ENCODE data around the gene GPR39. TPM values are rescaled to one million over a fixed set of nuclear protein-coding genes. Genes with fewer than 3 reads are reported as not detected.

Gene GPR39
- total RNA-seq, 3 donors from 2014 or later (not counting 1 experiment from before 2014, with no cell fraction given) = not detected

GRCh38 chr2:132400169-132400900 lies 16.3 kb upstream of the GPR39 start:
- no peak for DNase-seq
- ATAC-seq = no peak
- Histone ChIP-seq H3K4me1 (ENCODE audit: control insufficient read depth, insufficient read depth, low read length) (no peaks in the 10 kb centered on the region), H3K9me3 (ENCODE audit: control insufficient read depth, insufficient read depth, low read length) (no peaks in the 10 kb centered on the region), H3K27me3 (ENCODE audit: control insufficient read depth, insufficient read depth, low read length) (no peaks in the 10 kb centered on the region), H3K27ac (ENCODE audit: low read length) (no peak overlapping the region), H3K4me3 (ENCODE audit: low read length) (no peak overlapping the region), H3K36me3 (ENCODE audit: control insufficient read depth, insufficient read depth, low read length) (no peaks in the 10 kb centered on the region)
- no peak for TF ChIP-seq CTCF (IDR thresholded peaks at IDR 0.05)
- intact Hi-C loops (cut with micrococcal nuclease) = no loop called here
- Mint-ChIP-seq H3K4me3 (no peak overlapping the region), H3K36me3 (no peaks in the 10 kb centered on the region), H3K27ac (no peak overlapping the region), H3K4me1 (no peaks in the 10 kb centered on the region), H3K27me3 (ENCODE audit: low read depth in 2 of 2) (no peaks in the 10 kb centered on the region), H3K9me3 (peaks cover 7% of the 10 kb centered on the region in 2 donors)
- 46% methylated on average over 2 of the region's 2 CpGs for WGBS (ENCODE audit: insufficient coverage)

- no peak overlapping the region for H3K27ac Mint-ChIP-seq
- Histone ChIP-seq H3K9me3 (ENCODE audit: control insufficient read depth, insufficient read depth, low read length) (no peaks in the 10 kb centered on the region), H3K27ac (ENCODE audit: low read length) (no peak overlapping the region), H3K27me3 (ENCODE audit: control insufficient read depth, insufficient read depth, low read length) (no peaks in the 10 kb centered on the region), H3K4me1 (ENCODE audit: control insufficient read depth, insufficient read depth, low read length) (no peaks in the 10 kb centered on the region), H3K4me3 (ENCODE audit: low read length) (no peak overlapping the region), H3K36me3 (ENCODE audit: control insufficient read depth, insufficient read depth, low read length) (no peaks in the 10 kb centered on the region)
- DNase-seq (no peak), ATAC-seq (no peak)
- no peaks in the 10 kb centered on the region for H3K36me3 Mint-ChIP-seq
- no peak for TF ChIP-seq CTCF (IDR thresholded peaks at IDR 0.05)
- no peaks in the 10 kb centered on the region for H3K27me3 Mint-ChIP-seq (ENCODE audit: low read depth in 2 of 2)
- intact Hi-C loops (cut with micrococcal nuclease) = no loop called here
- no peak overlapping the region for H3K4me3 Mint-ChIP-seq
- no peaks in the 10 kb centered on the region for H3K4me1 Mint-ChIP-seq
- 69% methylated on average over 2 of the region's 2 CpGs for WGBS (ENCODE audit: insufficient coverage)
- H3K9me3 Mint-ChIP-seq = peaks cover 6 to 7% of the 10 kb centered on the region in 2 donors
These were observed 15.7 kb upstream of the GPR39 start for GRCh38 chr2:132400901-132401240.

GRCh38 chr2:132401326-132401725 lies 15.3 kb upstream of the GPR39 start:
- H3K36me3 Mint-ChIP-seq = no peaks in the 10 kb centered on the region
- H3K9me3 Mint-ChIP-seq = peaks cover 2 to 3% of the 10 kb centered on the region in 2 donors
- no peaks in the 10 kb centered on the region for H3K27me3 Mint-ChIP-seq (ENCODE audit: low read depth in 2 of 2)
- H3K4me1 Mint-ChIP-seq = no peaks in the 10 kb centered on the region
- H3K27ac ChIP-seq (ENCODE audit: low read length) = no peak overlapping the region
- H3K4me1 ChIP-seq (ENCODE audit: control insufficient read depth, insufficient read depth, low read length) = no peaks in the 10 kb centered on the region
- no peak overlapping the region for H3K27ac Mint-ChIP-seq
- no peaks in the 10 kb centered on the region for H3K9me3 ChIP-seq (ENCODE audit: control insufficient read depth, insufficient read depth, low read length)
- DNase-seq (no peak), ATAC-seq (no peak)
- 88% methylated on average over 1 of the region's 2 CpGs for WGBS (ENCODE audit: insufficient coverage)
- TF ChIP-seq CTCF (IDR thresholded peaks at IDR 0.05) = no peak
- intact Hi-C loops (cut with micrococcal nuclease) = no loop called here
- no peak overlapping the region for H3K4me3 ChIP-seq (ENCODE audit: low read length)
- no peaks in the 10 kb centered on the region for H3K36me3 ChIP-seq (ENCODE audit: control insufficient read depth, insufficient read depth, low read length)
- no peak overlapping the region for H3K4me3 Mint-ChIP-seq
- no peaks in the 10 kb centered on the region for H3K27me3 ChIP-seq (ENCODE audit: control insufficient read depth, insufficient read depth, low read length)

- 64% methylated on average over 4 of the region's 4 CpGs for WGBS (ENCODE audit: insufficient coverage)
- Mint-ChIP-seq H3K4me3 (no peak overlapping the region), H3K36me3 (no peaks in the 10 kb centered on the region), H3K27ac (no peak overlapping the region), H3K9me3 (peaks cover 2 to 3% of the 10 kb centered on the region in 2 donors), H3K27me3 (ENCODE audit: low read depth in 2 of 2) (no peaks in the 10 kb centered on the region), H3K4me1 (no peaks in the 10 kb centered on the region)
- DNase-seq = no peak
- Histone ChIP-seq H3K9me3 (ENCODE audit: control insufficient read depth, insufficient read depth, low read length) (no peaks in the 10 kb centered on the region), H3K27me3 (ENCODE audit: control insufficient read depth, insufficient read depth, low read length) (no peaks in the 10 kb centered on the region), H3K36me3 (ENCODE audit: control insufficient read depth, insufficient read depth, low read length) (no peaks in the 10 kb centered on the region), H3K4me3 (ENCODE audit: low read length) (no peak overlapping the region), H3K27ac (ENCODE audit: low read length) (no peak overlapping the region), H3K4me1 (ENCODE audit: control insufficient read depth, insufficient read depth, low read length) (no peaks in the 10 kb centered on the region)
- no peak for TF ChIP-seq CTCF (IDR thresholded peaks at IDR 0.05)
- no peak for ATAC-seq
- intact Hi-C loops (cut with micrococcal nuclease) = no loop called here
These were observed 13.5 kb upstream of the GPR39 start for GRCh38 chr2:132403146-132403545.

Data from natural killer cell (primary cell).